NCI-H524 treated with DMSO at 0.1 percent for 48 hours (cell line): Measurements from ENCODE around the gene SAMD11.

Experiments used
- DNase-seq: peaks from one replicate; lab custom pipeline; 2025; lab: John Stamatoyannopoulos, UW

Gene SAMD11

GRCh38 chr1:916173-917075 lies 7.3 kb upstream of the SAMD11 start:
- DNase-seq = no peak

DNA sequence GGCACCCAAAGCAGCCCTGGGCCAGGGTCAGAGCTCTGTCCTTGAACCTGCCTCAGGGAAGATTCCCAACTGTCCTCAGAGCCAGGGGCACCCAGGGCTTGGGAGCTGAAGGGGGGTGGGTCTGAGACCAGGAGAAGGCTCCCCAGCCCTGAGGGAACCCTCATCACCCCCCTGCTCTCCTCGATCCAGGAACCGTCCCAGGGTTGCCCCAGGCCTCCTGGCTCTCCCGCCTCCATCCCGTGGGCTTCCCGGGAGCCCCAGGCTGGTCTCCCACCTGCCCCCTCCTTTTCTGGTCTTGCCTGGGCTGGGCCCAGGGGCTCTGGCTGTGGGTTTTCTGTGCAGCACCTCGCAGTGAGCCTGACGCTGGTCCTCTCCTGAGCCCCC lies 6.7 kb upstream of the SAMD11 start:
- no peak for DNase-seq

GRCh38 chr1:917466-918091 lies 6.1 kb upstream of the SAMD11 start:
- no peak for DNase-seq

DNA sequence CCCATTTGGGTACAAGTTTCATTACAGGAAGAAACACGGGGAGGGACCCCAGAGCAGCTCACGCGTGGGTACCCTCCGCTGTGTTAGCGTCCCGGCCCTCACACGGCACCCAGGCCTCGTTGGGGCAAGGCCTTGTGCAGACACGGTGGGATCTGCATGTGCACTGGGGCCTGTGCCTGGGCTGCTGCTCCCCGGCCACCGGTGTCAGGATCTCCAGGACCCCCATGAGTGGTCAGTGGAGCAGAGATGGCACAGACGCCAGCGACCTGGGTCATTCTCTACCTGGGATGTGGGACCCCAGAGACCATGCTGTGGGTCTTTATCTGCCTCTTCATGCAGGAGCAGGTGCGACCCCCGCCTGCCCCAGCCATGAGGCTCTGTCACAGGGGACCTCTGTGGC lies 5.4 kb upstream of the SAMD11 start:
- DNase-seq = no peak

GRCh38 chr1:918843-919242 lies 4.9 kb upstream of the SAMD11 start:
- DNase-seq = no peak

GRCh38 chr1:919271-919872 lies 4.4 kb upstream of the SAMD11 start:
- no peak for DNase-seq

GRCh38 chr1:920010-920409 lies 3.7 kb upstream of the SAMD11 start:
- DNase-seq = no peak

DNA sequence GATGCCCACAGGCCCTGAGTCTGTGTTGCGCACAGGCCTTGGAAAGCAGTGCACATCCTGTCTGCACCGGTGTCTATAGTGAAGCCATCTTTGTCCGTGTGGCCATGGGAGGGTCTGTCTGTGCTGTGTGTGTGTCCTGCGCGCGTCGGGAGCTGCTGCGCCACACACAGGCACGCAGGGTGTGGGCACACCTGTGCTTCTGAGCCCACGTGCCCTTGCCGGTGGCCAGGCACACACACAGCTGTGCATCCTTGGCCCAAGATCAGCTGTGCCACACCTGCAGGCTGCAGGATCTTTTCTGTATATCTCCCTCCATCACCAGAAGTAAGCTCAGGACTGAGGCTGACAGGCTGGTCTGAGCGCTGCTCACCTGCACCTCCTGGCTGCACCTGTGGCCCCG lies 3.2 kb upstream of the SAMD11 start:
- DNase-seq = no peak

DNA sequence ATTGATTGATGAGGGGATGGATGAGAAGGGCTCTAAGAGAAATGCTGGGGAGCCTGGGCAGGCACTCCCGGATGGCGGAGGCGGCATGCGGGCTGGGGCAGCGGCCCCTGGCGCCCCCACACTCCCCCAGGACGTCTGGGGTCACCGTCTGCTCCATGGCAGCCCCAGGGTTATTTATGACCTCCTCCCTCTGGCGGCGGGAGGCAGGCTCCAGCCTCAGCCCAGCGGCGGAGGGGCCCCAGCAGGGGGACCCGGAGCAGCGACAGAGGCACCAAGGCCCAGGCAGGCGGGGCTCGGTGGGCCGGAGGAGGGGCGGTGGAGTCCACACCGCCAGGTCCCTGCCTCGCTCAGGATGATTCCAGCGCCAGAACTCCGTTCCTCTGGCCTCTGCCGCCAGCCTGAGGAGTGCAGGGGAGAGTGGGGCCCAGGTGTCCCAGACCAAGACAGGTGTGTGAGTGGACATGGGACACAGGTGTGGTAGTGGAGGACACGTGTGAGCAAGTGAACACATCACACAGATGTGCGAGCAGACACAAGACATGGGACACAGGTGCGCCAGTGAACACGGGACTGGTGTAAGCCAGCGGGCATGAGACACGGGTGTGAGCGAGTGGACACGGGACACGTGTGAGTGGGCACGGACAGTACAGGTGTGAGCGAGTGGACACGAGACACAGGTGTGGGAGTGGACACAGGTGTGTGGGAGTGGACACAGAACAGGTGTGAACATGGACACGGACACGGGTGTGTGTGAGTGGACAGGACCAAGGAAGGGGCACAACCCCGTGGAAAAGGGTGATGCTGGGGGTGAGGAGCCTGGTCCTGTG lies 2.5 kb upstream of the SAMD11 start:
- DNase-seq = no peak

- no peak for DNase-seq
These were observed 400 bp downstream of the SAMD11 start for GRCh38 chr1:923991-924655.

GRCh38 chr1:924656-925560 lies 1.2 kb downstream of the SAMD11 start:
- DNase-seq = no peak

GRCh38 chr1:925561-926421 lies 2.1 kb downstream of the SAMD11 start:
- DNase-seq = no peak

GRCh38 chr1:927234-927633 lies 3.5 kb downstream of the SAMD11 start:
- no peak for DNase-seq

GRCh38 chr1:927748-928147 lies 4.0 kb downstream of the SAMD11 start:
- no peak for DNase-seq

- no peak for DNase-seq
These were observed 5.3 kb downstream of the SAMD11 start for GRCh38 chr1:928825-929661.

DNA sequence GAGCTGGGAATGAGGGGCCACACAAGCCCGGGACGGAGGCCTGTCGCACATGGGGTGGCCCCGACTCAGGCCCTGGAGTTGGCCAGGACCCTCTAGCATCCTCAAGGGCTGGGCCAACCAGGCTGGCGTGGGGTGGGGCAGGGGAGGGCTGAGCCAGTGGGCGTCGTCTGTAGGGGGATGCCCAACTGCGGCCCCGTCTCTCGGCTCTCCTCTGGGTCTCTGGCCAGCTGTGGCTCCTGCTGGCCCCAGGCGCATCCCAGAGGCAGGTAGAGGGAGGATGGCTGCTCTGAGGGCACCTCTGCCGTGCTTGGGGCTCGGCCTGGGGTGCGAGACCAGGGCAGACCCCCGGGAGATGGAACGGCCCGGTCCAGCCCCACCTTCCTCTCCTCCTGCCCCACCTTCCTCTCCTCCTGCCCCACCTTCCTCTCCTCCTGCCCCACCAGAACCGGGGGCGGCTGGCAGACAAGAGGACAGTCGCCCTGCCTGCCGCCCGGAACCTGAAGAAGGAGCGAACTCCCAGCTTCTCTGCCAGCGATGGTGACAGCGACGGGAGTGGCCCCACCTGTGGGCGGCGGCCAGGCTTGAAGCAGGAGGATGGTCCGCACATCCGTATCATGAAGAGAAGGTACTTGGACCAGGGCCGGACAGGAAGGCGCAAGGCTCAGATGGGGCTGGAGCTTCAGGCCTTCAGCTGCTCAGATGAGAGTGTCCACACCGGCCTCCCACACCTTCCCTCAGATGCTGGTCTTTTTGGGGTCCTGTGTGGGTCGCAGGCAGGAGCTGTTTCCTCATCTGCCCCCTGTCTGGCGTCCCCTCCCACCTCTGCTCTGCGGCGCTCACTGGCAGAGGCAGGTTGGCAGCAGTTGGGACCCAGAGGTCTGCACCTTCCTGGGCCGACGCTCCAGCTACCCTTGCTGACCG lies 6.2 kb downstream of the SAMD11 start:
- DNase-seq = no peak

DNA sequence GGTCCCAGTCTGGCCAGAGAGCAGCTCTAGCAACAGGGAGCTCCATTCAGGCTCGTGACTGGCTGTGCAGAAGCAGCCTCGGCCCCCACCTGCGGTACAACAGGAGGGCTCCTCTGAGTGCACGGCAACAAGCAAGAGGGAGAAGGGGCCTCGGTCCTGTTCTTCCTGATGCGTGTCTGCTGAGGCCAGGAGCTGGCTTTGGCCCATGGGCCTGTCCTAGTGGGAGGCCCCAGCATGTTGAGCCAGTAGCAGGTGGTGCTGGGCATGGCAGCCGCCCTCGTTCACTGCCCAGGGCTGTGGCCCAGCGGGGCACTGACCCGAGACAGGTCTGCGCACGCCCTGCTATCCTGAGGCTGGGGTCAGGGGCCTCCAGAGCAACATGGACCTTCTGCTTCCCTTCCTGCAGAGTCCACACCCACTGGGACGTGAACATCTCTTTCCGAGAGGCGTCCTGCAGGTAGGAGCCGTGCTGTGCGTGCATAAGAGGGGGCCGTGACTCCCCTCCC lies 7.0 kb downstream of the SAMD11 start:
- DNase-seq = no peak
